Progenitor cell of endocrine pancreas (in vitro differentiated cells): ENCODE measurements around the gene TCERG1L. TPM values are rescaled to one million over a fixed set of nuclear protein-coding genes. Genes with fewer than 3 reads are reported as not detected.

Experiments
- DNase-seq: peaks from one replicate; pipeline ENCODE4 v3.0.0; 2021; ENCODE audit warnings: low spot score; ENCODE audit not compliant: unreplicated experiment
- H3K27ac Mint-ChIP-seq: 2 replicates; pipeline ENCODE4 v1.8.0; 2021; ENCODE audit warnings: mild to moderate bottlenecking, moderate library complexity, mixed read lengths
- H3K27me3 Mint-ChIP-seq: 2 replicates; pipeline ENCODE4 v1.8.0; 2021; ENCODE audit warnings: mixed read lengths
- H3K36me3 Mint-ChIP-seq: 2 replicates; pipeline ENCODE4 v1.8.0; 2022; ENCODE audit warnings: mixed read lengths; ENCODE audit not compliant: insufficient read depth
- H3K4me1 Mint-ChIP-seq: 2 replicates; pipeline ENCODE4 v1.8.0; 2021; ENCODE audit warnings: low read depth, mixed read lengths
- H3K4me3 Mint-ChIP-seq: 2 replicates; pipeline ENCODE4 v1.8.0; 2021; ENCODE audit warnings: low read depth, mild to moderate bottlenecking, moderate library complexity, mixed read lengths
- H3K9me3 Mint-ChIP-seq: 2 replicates; pipeline ENCODE4 v1.8.0; 2021; ENCODE audit warnings: low read depth, mixed read lengths
- total RNA-seq: library from RNA; stranded (reverse); gene quantifications from 2 replicates; pipeline ENCODE4 v1.2.1, GENCODE V29; 2021
- TF ChIP-seq, protein P1 (sequence below): fragments of 200-600 bp; sonication (generic); IDR thresholded peaks from one replicate; pipeline ENCODE4 v1.5.0; 2021; ENCODE audit warnings: antibody characterized with exemption, mild to moderate bottlenecking; ENCODE audit not compliant: unreplicated experiment

Gene TCERG1L
- total RNA-seq, 1 donor from 2014 or later = 0.53 TPM

DNA sequence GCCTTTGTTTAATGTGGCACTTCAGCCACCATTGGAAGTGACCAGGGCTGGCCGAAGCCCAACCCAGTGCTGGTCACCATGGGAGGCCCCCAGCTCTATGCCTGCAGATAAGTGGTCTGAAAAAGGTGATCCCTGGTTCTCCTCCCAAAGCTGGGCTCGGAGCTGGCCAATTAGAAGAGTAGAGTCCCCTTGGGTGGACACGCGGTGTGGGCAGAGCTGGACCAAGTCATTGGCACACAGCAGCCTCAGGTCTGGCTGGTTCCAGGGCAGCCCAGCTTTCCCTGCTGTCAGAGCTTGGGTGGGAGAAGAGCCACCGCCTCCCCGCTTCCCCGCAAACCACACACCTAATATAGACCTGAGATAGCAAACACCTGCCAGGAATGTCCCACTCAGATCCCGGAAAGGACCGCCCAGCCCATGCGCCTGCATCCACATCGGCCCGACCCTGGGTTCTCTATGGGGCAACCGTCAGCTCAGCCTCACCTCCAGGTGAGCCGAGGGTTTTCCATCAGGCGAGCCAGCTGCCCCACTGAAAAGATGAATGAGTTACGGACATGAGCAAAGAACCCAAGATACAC, 84.3 kb downstream of the TCERG1L start:
- Mint-ChIP-seq H3K9me3 (peaks cover 3% of the 10 kb centered on the region), H3K36me3 (no peaks in the 10 kb centered on the region), H3K4me3 (no peak overlapping the region), H3K27me3 (peaks cover 8% of the 10 kb centered on the region), H3K27ac (no peak overlapping the region), H3K4me1 (no peaks in the 10 kb centered on the region)
- DNase-seq = no peak
- TF ChIP-seq, protein P1, sequence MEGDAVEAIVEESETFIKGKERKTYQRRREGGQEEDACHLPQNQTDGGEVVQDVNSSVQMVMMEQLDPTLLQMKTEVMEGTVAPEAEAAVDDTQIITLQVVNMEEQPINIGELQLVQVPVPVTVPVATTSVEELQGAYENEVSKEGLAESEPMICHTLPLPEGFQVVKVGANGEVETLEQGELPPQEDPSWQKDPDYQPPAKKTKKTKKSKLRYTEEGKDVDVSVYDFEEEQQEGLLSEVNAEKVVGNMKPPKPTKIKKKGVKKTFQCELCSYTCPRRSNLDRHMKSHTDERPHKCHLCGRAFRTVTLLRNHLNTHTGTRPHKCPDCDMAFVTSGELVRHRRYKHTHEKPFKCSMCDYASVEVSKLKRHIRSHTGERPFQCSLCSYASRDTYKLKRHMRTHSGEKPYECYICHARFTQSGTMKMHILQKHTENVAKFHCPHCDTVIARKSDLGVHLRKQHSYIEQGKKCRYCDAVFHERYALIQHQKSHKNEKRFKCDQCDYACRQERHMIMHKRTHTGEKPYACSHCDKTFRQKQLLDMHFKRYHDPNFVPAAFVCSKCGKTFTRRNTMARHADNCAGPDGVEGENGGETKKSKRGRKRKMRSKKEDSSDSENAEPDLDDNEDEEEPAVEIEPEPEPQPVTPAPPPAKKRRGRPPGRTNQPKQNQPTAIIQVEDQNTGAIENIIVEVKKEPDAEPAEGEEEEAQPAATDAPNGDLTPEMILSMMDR = no peak

DNA sequence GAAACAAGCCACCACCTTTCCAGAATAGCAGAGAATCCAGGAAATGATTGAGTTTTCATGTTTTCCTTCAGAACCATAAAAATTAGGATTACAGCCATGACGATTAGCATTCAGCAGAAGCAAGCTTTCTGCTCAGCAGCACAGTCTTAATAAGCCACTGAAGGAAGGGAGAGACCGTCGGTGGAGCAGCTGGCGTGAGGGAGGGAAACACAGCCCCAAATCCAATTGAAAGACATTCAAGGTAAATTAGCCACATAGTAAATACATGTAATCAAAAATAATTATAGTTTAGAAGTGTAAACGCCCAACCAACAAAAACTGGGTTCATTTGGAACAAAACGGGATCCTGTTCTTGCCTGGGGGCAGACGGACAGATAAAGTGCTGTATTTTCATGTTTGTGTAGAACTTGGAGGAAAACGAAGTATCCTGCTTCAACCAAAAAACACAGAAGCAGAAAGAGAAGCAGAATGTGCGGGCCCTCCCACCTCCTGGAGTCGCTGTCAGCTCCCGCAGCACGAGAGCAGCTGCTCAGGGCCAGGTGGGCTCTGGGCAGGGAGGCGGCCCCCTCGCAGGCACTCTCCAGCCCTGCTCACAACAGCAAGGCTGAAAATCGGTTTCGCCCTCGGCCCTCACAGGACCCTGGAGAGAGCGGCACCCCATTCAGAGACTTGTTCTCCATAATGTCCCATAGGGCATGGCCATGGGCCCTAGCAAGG, 84.9 kb downstream of the TCERG1L start:
- H3K9me3 Mint-ChIP-seq = peaks cover 3% of the 10 kb centered on the region
- TF ChIP-seq, protein P1 = no peak
- H3K36me3 Mint-ChIP-seq = no peaks in the 10 kb centered on the region
- H3K4me3 Mint-ChIP-seq = no peak overlapping the region
- H3K4me1 Mint-ChIP-seq = no peaks in the 10 kb centered on the region
- no peak for DNase-seq
- no peak overlapping the region for H3K27ac Mint-ChIP-seq
- H3K27me3 Mint-ChIP-seq = peaks cover 12% of the 10 kb centered on the region

DNA sequence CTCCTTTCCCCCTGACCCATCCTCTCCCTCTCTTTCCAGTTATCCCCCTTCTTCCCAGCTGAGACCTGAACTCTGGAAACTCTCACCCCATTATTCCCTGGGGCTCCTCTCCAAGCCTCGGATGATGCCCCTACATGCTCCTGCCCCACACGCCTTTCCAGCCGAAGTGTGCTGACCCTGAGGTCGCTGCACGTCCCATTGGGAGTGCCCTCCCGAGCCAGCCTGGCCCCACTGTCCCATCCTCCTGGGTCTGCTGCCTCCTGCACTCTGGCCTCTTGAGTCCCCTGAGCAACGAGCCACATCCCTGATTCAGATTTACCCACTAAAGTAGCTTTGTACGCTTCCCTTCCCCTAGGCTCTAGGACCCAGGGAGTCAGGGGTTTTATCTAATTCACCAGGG, 87.4 kb downstream of the TCERG1L start:
- peaks cover 14% of the 10 kb centered on the region for H3K27me3 Mint-ChIP-seq
- H3K9me3 Mint-ChIP-seq = peaks cover under 1% of the 10 kb centered on the region
- no peaks in the 10 kb centered on the region for H3K36me3 Mint-ChIP-seq
- H3K27ac Mint-ChIP-seq = no peak overlapping the region
- H3K4me3 Mint-ChIP-seq = no peak overlapping the region
- TF ChIP-seq, protein P1 = no peak
- no peak for DNase-seq
- no peaks in the 10 kb centered on the region for H3K4me1 Mint-ChIP-seq

DNA sequence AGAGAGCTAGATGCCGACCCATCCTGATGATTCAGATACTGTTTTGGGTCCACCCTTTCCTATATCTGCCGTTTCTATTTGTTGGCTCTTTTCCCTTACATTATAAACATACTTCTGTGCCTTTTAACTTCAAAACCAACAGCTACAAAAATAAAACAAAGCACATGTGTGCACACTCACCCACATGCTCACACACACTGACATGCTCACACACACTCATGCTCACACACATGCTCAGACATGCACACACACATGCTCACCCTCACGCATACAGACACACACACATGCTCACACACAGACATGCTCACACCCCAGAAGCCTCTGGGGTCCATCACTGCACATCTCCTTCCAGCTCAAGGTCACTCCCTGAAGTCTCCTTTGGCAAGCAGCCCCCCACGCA, 88.1 kb downstream of the TCERG1L start:
- no peaks in the 10 kb centered on the region for H3K36me3 Mint-ChIP-seq
- no peak overlapping the region for H3K4me3 Mint-ChIP-seq
- H3K27ac Mint-ChIP-seq = no peak overlapping the region
- H3K4me1 Mint-ChIP-seq = no peaks in the 10 kb centered on the region
- no peak for DNase-seq
- peaks cover 14% of the 10 kb centered on the region for H3K27me3 Mint-ChIP-seq
- no peaks in the 10 kb centered on the region for H3K9me3 Mint-ChIP-seq
- TF ChIP-seq, protein P1 = no peak

DNA sequence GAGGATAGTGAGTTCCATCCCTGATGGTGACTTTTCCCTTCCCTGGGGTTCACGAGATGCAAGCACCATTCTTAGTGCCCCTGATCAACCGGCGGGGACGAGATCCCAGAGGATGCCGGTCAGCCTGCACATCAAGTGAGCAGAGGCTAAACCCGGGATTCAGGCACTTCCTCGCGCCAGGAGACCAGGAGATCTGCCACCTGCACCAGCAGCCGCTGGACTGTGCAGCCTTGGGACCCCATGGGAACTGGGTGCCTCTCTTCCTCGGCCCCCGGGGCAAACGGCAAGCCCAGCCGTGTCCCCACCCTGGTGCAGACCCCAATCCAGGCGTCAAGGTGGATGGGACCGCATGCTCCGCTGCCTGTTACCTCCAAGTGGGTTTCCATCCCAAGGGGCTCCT, 88.5 kb downstream of the TCERG1L start:
- Mint-ChIP-seq H3K9me3 (no peaks in the 10 kb centered on the region), H3K27ac (no peak overlapping the region), H3K27me3 (peaks cover 14% of the 10 kb centered on the region), H3K36me3 (no peaks in the 10 kb centered on the region), H3K4me3 (no peak overlapping the region), H3K4me1 (no peaks in the 10 kb centered on the region)
- no peak for DNase-seq
- TF ChIP-seq, protein P1 = no peak
